HCT116 (cell line): Measurements from ENCODE around the gene PIGM. TPM values are rescaled to one million over a fixed set of nuclear protein-coding genes. Genes with fewer than 3 reads are reported as not detected.

ENCODE experiments used
- ATAC-seq: fragments of 200-7000 bp; cut with Tn5 transposase; 2 replicates; pipeline ENCODE4 v1.9.1; 2020; ENCODE audit warnings: mild to moderate bottlenecking, moderate library complexity
- BruUV-seq: library from RNA; stranded (reverse); fragments of 400-500 nt; replicated peaks from 2 replicates; lab custom pipeline; 2021; lab: Mats Ljungman, UMichigan
- CTCF ChIA-PET: fragments of 300-600 bp; sonication (Branson Sonifier 250); formaldehyde crosslinking; loops from one replicate; lab custom pipeline; 2021; ENCODE audit warnings: antibody characterized with exemption; lab: Charles Lee
- POLR2A ChIA-PET: fragments of 300-600, 350-600 bp; sonication (Branson Sonifier 250); formaldehyde crosslinking; loops from one replicate; lab custom pipeline; 2021; ENCODE audit warnings: antibody characterized with exemption; lab: Charles Lee
- RAD21 ChIA-PET, 2 experiments: fragments of 300-600 bp; sonication (Branson Sonifier 250); formaldehyde crosslinking; loops; one replicate each; lab custom pipeline; 2023; ENCODE audit warnings: low total read pairs in 2 of 2; ENCODE audit not compliant: uncharacterized antibody in 2 of 2, unreplicated experiment in 2 of 2, low non-redundant PET in 1 of 2; lab: Charles Lee
- DNase-seq: peaks from one replicate; pipeline ENCODE4 v3.0.0-alpha.2; 2010; ENCODE audit warnings: low read depth, low spot score
- H2AFZ ChIP-seq: fragments of 200-600 bp; shearing (Covaris generic), sonication (generic); 2 replicates; pipeline ENCODE4 v1.6.1; 2017; ENCODE audit warnings: low read depth, mixed run types, mixed read lengths, antibody characterized with exemption, low read length; ENCODE audit not compliant: poor library complexity, severe bottlenecking
- H3K27ac ChIP-seq: 2 replicates; pipeline ENCODE4 v1.5.1; 2012; ENCODE audit warnings: low read depth, low read length
- H3K27me3 ChIP-seq: fragments of 200-600 bp; sonication (generic); 2 replicates; pipeline ENCODE4 v1.6.1; 2016; ENCODE audit warnings: mixed run types, low read length, mixed read lengths; ENCODE audit not compliant: insufficient read depth
- H3K36me3 ChIP-seq, 2 experiments: fragments of 200-500 bp in 1 of 2; fragments of 200-600 bp in 1 of 2; sonication (Bioruptor generic) in 1 of 2; sonication (generic) in 1 of 2; 2 replicates each; pipeline versions ENCODE4 v1.5.1 to v1.6.1; 2014 to 2016; ENCODE audit warnings: low read length in 2 of 2, inconsistent platforms in 1 of 2, mixed read lengths in 1 of 2, mixed run types in 1 of 2; ENCODE audit not compliant: insufficient read depth in 2 of 2, control insufficient read depth in 1 of 2
- H3K4me1 ChIP-seq, 2 experiments: fragments of 200-600 bp in 1 of 2; sonication (generic) in 1 of 2; 2 replicates each; pipeline versions ENCODE4 v1.5.1 to v1.6.1; 2012 to 2017; ENCODE audit warnings: low read length in 2 of 2, inconsistent platforms in 1 of 2, mild to moderate bottlenecking in 1 of 2, mixed read lengths in 1 of 2, mixed run types in 1 of 2, moderate library complexity in 1 of 2; ENCODE audit not compliant: insufficient read depth in 2 of 2, control insufficient read depth in 1 of 2
- H3K4me2 ChIP-seq: fragments of 200-600 bp; sonication (generic); 2 replicates; pipeline ENCODE4 v1.6.1; 2017; ENCODE audit warnings: mixed run types, low read length, mixed read lengths
- H3K4me3 ChIP-seq, 2 experiments: fragments of 200-600 bp in 1 of 2; sonication (generic) in 1 of 2; replicated peaks in 1 of 2; 2 replicates each; pipeline ENCODE4 v1.5.1; 2011 to 2016; ENCODE audit warnings: low read length in 2 of 2, control low read depth in 1 of 2, low read depth in 1 of 2, mild to moderate bottlenecking in 1 of 2, mixed read lengths in 1 of 2, mixed run types in 1 of 2
- H3K79me2 ChIP-seq: fragments of 200-600 bp; sonication (generic); 2 replicates; pipeline ENCODE4 v1.6.1; 2017; ENCODE audit warnings: mild to moderate bottlenecking, mixed run types, low read length, moderate library complexity, mixed read lengths; ENCODE audit not compliant: insufficient read depth
- H3K9ac ChIP-seq: fragments of 200-600 bp; sonication (generic); 2 replicates; pipeline ENCODE4 v1.6.1; 2016; ENCODE audit warnings: low read length, mixed read lengths
- H3K9me2 ChIP-seq: fragments of 200-600 bp; sonication (generic), shearing (Covaris generic); 2 replicates; pipeline ENCODE4 v1.6.1; 2017; ENCODE audit warnings: mixed run types, mild to moderate bottlenecking, moderate library complexity; ENCODE audit not compliant: insufficient read depth
- H3K9me3 ChIP-seq, 2 experiments: fragments of 200-500 bp in 1 of 2; fragments of 200-600 bp in 1 of 2; sonication (Bioruptor generic) in 1 of 2; sonication (generic) in 1 of 2; 2 replicates each; pipeline ENCODE4 v1.6.1; 2014 to 2017; ENCODE audit warnings: low read length in 2 of 2, mixed read lengths in 2 of 2, inconsistent platforms in 1 of 2, low read depth in 1 of 2, mild to moderate bottlenecking in 1 of 2, mixed run types in 1 of 2, moderate library complexity in 1 of 2; ENCODE audit not compliant: control insufficient read depth in 1 of 2, insufficient read depth in 1 of 2
- H4K20me1 ChIP-seq: fragments of 200-600 bp; sonication (generic), shearing (Covaris generic); 2 replicates; pipeline ENCODE4 v1.6.1; 2017; ENCODE audit warnings: mixed run types, mild to moderate bottlenecking, moderate library complexity; ENCODE audit not compliant: insufficient read depth
- FOSL1 ChIP-seq: IDR thresholded peaks from 2 replicates; pipeline ENCODE4 v1.6.1; 2012; ENCODE audit warnings: low read depth
- POLR2AphosphoS5 ChIP-seq: IDR thresholded peaks from 2 replicates; pipeline ENCODE4 v1.6.1; 2011; ENCODE audit warnings: mild to moderate bottlenecking, low read depth, low read length, moderate library complexity
- SP1 ChIP-seq: IDR thresholded peaks from 2 replicates; pipeline ENCODE4 v1.6.1; 2012; ENCODE audit warnings: low read depth
- SRF ChIP-seq: IDR thresholded peaks from 2 replicates; pipeline ENCODE4 v1.6.1; 2012; ENCODE audit warnings: low read depth
- ZFX ChIP-seq: fragments of 450-650 bp; IDR thresholded peaks from 2 replicates; pipeline ENCODE4 v1.6.1; 2017
- intact Hi-C: fragments of 100-400 bp; cut with micrococcal nuclease; formaldehyde crosslinking; loops from 2 replicates; pipeline ENCODE4 v1.10.0; 2022
- total RNA-seq: library from RNA; stranded (reverse); gene quantifications from one replicate; pipeline ENCODE4 v1.2.1, GENCODE V29; 2021; ENCODE audit not compliant: unreplicated experiment
- TF ChIP-seq, protein P1 (sequence below): IDR thresholded peaks from 2 replicates; pipeline ENCODE4 v1.6.1; 2012; ENCODE audit warnings: low read depth

Gene PIGM
- total RNA-seq, 1 experiment from 2014 or later, result 4.1 TPM

DNA sequence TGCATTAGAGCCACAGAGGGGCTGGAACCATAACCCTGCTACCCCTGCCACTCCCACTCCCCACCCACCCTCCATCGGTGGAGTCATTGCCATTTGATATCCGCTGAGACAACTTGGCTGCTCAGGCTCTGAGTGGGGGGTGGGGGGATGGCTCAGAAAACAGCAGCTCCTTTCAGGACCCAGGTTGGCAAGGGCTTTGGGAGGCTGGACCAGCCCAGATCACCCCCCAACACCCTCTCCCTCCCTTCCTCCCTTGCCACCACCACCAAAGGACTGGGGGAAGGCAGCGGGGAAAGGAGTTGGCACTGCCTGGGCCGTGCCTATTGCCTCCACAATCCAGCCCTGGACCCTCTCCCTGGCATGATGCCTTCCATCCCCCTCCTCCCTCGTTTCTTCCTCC, 36.4 kb upstream of the PIGM start:
- Histone ChIP-seq H3K36me3 (no peaks in the 10 kb centered on the region), H3K9ac (no peak overlapping the region), H3K79me2 (no peaks in the 10 kb centered on the region), H3K27me3 (no peaks in the 10 kb centered on the region), H3K27ac (no peak overlapping the region), H3K9me3 (no peaks in the 10 kb centered on the region)
- POLR2A ChIA-PET, result no interaction called here
- intact Hi-C loops, result no loop called here
- CTCF ChIA-PET, result interaction anchor here (2.1 to 2.8 kb wide), 2 partner anchors 10 to 22 kb away, joined by 5 to 9 read pairs; no protein-coding TSS in a partner anchor
- no peak for TF ChIP-seq SP1
- no peak for TF ChIP-seq ZFX
- TF ChIP-seq FOSL1, result no peak
- TF ChIP-seq, protein P1, sequence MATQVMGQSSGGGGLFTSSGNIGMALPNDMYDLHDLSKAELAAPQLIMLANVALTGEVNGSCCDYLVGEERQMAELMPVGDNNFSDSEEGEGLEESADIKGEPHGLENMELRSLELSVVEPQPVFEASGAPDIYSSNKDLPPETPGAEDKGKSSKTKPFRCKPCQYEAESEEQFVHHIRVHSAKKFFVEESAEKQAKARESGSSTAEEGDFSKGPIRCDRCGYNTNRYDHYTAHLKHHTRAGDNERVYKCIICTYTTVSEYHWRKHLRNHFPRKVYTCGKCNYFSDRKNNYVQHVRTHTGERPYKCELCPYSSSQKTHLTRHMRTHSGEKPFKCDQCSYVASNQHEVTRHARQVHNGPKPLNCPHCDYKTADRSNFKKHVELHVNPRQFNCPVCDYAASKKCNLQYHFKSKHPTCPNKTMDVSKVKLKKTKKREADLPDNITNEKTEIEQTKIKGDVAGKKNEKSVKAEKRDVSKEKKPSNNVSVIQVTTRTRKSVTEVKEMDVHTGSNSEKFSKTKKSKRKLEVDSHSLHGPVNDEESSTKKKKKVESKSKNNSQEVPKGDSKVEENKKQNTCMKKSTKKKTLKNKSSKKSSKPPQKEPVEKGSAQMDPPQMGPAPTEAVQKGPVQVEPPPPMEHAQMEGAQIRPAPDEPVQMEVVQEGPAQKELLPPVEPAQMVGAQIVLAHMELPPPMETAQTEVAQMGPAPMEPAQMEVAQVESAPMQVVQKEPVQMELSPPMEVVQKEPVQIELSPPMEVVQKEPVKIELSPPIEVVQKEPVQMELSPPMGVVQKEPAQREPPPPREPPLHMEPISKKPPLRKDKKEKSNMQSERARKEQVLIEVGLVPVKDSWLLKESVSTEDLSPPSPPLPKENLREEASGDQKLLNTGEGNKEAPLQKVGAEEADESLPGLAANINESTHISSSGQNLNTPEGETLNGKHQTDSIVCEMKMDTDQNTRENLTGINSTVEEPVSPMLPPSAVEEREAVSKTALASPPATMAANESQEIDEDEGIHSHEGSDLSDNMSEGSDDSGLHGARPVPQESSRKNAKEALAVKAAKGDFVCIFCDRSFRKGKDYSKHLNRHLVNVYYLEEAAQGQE, result no peak
- no peak for TF ChIP-seq POLR2AphosphoS5
- no peak for TF ChIP-seq SRF
- TF ChIP-seq, all 23 proteins: peak for 0
- no peaks in the 10 kb centered on the region for H3K9me2 ChIP-seq
- no peak overlapping the region for H3K4me3 ChIP-seq
- ATAC-seq, result no peak
- no peaks in the 10 kb centered on the region for H4K20me1 ChIP-seq
- no TSS peak for BruUV-seq
- H3K4me1 ChIP-seq, result peaks cover 0 to 13% of the 10 kb centered on the region in 2 experiments; a peak in 1 of 4 replicates
- DNase-seq, result no peak
- H2AFZ ChIP-seq, result no peak overlapping the region
- no peak overlapping the region for H3K4me2 ChIP-seq
- RAD21 ChIA-PET, result no interaction called here
